Stimulated activated CD8-positive, alpha-beta memory T cell treated with anti-CD3 and anti-CD28 coated beads, Interleukin-7, amount 100 ng/mL, for 1 hour (primary cell): ENCODE measurements around the gene CCNY.

Experiments used
- DNase-seq, 2 donors: peaks; one replicate each; pipeline ENCODE4 v3.0.0-alpha.2; 2020; ENCODE audit warnings: low read depth in 2 of 2

Gene CCNY

GRCh38 chr10:35425595-35425994 is 89.3 kb downstream of the CCNY start:
- no peak for DNase-seq

DNA sequence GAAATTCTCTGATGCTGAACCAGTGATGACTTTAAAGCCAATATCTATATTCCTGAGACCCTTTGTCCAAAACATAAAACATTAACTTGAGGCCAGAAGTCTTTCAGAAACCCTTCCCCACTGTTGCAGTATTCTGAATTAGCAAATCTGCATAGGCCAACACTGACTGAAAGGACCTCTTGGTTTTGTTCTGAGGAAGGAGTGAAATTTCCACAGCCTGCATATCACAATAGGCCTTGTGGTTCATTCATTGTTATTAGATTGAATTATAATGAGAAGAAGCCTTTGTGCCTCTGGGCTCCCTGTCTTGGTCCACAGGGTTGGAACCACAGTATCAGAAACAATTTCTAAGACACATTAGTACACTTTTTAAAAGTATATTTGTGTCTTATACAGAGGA is 90.3 kb downstream of the CCNY start:
- no peak for DNase-seq

DNA sequence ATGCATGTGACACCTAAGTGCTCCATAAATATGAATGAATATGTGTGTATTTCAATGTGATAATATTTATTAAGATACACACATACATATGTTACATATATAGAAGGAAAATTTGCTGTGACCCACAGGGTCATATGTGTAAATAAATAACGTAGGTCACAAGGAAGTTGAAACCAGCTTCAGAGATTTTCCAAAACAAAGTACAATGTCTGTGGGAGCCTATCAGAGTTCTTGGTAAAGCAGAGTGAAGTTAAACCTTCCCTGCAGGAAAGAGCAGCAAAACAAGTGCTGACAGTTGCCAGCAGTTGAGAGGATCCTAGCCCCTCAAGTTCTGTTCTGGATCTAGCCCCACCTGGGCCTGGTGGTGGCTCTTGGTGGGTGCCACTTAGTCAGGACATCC is 91.2 kb downstream of the CCNY start:
- no peak for DNase-seq

DNA sequence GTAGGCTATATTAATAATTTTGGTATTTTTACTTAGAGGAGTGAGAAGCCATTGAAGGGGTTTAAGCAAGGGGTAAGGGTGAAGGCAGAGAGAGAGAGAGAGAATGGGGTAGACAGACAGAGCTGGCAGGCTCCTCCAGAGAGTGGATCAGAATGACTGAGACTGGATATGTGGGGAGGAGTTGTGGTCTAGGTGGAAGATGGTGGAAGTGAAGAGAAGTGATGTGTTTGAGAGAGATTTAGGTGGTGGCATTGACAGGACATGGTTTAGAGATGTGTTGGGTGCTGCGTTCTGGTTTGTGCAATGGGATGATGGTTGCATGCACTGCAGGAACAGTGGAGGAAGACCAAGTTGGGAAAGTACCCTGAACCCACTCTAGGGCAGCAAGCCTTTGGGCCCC is 92.2 kb downstream of the CCNY start:
- DNase-seq, result no peak

GRCh38 chr10:35432781-35433338 is 96.6 kb downstream of the CCNY start:
- no peak for DNase-seq

GRCh38 chr10:35433851-35434426 is 97.6 kb downstream of the CCNY start:
- DNase-seq, result no peak

GRCh38 chr10:35434533-35434932 is 98.2 kb downstream of the CCNY start:
- DNase-seq, result no peak

DNA sequence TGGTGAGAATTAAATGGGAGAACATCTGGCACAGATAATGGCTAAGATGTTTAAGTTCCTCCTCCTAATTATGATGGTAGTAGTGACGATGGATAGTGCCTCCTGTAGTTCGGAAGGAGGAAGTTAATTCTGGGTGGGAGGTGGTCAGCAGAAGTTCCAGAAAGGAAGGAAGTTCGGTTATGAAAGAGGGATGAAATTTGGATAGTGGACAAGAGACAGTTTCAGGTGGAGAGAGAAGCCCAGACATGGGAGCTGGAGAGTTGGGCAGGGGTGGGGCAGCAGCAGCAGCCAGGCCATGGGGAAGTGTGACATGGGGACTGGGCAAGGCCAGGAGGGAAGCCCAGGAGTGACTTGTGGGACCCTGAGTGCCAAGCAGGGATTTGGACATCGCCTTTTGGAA is 99.5 kb downstream of the CCNY start:
- DNase-seq, result no peak

DNA sequence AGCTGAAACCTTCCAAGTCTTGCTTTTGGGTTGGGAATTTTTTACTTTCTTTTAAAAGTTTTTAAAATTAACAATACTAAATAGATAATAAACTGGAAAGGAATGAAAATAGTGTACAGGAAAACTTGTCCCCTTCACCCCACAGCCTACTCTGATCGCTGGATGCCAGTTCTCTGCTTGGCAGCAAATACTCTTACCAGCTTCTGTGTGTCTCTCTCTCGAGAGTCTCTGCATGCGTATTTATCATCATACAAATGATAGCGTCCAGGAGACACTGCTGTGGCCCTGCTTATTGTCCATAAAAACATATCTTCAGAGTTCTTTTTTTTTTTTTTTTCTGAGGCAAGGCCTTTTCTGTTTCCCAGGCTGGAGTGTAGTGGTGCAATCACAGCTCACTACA is 101.5 kb downstream of the CCNY start:
- DNase-seq, result no peak

GRCh38 chr10:35438718-35439571 is 102.6 kb downstream of the CCNY start:
- DNase-seq, result no peak

DNA sequence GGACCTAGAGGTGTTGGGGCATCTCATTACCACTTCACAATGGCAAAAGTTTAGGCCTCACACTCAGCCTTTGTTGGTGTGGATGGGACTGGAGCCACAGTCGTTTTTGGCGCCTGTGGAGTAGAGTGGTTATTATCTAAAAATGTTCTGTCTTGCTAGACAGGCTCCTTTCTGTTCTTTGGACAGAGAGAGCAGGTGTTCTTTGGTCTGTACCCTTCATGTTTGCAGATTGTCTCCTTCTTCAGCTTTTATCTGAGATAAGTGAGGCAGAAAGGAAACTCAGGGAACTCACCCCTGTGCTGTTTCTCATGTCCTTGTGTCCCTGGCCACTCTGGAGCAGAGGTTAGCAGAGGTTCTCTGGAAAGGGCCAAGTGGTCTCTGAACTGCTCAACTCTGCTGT is 103.7 kb downstream of the CCNY start:
- no peak for DNase-seq

GRCh38 chr10:35442028-35442427 is 105.7 kb downstream of the CCNY start:
- no peak for DNase-seq

DNA sequence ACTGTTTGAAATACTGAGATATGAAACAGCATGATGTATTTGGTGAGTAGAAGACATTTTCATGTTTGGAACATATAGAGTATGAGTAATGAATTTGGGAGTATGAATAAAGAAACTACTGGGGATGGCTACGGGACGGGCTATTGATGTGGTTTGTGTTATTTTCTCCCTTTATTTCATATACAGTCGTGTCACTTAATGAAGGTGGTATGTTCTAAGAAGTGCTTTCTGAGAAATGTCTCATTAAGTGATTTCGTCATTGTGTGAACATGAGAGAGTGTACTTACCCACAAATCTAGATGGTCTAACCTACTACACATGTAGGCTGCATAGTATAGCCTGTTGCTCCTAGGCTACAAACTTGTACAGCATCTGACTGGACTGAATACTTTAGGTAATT is 106.3 kb downstream of the CCNY start:
- DNase-seq, result no peak

GRCh38 chr10:35443858-35444257 is 107.5 kb downstream of the CCNY start:
- DNase-seq, result no peak

DNA sequence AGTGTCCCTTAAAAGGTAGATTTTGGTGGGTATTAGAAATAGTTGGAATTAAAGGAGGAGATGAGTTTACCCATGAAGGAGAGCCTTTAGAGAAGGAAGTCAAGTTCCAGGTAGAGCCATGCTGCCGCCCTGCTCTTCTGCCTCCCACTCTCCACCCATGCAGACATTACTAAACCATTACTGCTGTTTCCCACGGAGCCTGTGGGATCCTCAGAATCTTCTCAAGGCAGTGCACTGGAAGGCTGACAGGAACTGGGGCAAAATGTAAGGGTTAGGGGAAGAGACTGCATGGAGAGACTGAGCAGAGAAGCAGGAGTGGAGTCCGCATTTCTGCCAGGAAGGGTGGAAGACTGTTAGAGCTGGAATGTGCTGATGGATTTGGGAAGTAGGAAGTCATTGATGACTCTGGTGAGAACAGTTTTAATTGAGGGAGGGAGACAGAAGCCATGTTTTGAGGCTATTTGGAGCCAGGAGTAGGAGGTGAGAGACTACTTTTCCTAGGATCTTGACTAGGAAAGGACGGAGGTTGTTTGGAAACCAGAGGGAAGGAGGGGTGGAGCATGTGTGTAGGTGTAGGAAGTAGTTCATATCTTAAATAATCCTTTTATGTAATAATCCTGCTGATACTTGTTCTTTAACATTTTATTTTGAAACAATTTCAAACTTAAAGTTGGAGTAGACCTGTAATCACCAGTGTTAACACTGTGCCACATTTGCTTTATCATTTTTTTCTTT is 109.0 kb downstream of the CCNY start:
- DNase-seq, result no peak

DNA sequence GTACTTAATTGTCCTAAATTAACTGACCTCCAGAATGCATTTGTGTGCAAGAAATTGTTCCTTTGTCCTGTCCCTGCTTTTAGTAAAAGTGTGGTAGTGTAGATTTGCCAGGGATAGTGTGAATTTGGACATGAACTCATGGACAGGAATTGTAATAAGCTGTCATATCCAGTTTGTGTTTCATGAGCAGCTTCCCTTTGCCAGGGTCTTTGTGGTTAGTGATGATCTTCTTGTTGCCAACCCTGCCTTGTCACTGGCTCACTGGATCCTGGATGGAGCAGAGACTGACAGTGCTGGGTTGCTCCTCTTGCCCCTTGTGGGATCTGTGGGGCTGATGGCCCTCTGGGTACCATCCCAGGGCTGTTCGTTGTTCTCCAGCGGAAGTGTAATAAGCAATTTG is 110.1 kb downstream of the CCNY start:
- DNase-seq, result no peak

DNA sequence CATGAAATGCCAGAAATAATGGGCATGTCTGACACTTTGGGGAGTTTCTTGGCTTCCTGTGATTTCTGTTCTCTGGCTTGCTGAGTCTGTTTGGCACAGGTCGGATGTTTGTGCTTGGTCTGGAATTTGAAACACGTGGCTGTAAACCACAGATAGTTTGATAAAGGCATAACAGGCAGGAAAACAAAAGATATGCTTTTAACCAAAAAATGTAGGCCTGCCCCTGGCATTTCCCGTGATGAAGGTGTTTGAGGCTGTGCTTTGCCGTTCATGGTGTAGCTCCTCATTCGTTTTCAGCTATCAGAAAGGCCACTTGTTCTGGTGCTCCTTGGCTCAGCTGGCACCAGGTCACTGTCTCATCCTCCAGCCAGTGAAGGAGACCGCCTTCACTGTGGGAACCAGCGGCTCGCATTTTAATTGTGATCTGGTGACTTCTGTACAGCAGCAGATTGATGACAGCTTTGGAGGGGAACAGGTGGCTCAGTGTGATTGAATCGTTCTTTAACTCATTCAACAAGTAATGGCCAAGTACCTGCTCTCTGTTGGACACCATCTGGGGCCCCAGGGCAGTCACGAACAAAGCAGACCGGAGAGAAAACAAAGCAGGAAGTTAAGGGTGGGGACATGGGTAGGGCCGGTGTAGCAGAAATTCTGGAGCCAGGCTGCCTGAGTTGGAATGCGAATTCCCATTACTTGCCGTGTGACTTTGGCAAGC is 111.5 kb downstream of the CCNY start:
- no peak for DNase-seq

GRCh38 chr10:35448687-35449662 is 112.7 kb downstream of the CCNY start:
- no peak for DNase-seq

DNA sequence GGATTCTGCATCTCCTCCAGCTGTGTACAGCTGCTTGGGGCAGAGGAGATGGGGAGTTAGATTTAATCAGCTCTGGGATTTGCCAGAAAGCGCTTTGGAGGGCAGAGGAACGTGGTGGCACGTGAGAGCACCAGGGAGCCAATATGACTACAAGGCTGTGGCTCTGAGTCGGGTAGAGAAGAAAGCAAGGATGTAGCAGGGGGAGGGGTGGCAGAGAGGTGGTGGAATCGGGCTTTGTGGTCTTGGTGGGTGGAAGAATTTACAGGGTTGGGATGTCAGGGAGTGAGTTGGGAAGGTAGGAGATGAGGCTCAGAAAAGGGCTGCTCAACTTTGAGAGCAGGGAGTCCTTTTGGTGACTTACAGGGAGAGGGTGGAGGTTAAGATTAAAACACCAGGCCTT is 113.6 kb downstream of the CCNY start:
- no peak for DNase-seq

- DNase-seq, result no peak
Observed at GRCh38 chr10:35451151-35452016, 115.1 kb downstream of the CCNY start.
